HepG2 (cell line): ENCODE results near the gene CYCS. TPM values are rescaled to one million over a fixed set of nuclear protein-coding genes. Genes with fewer than 3 reads are reported as not detected.
A peak's percentile ranks its signal among the peaks of the same experiment; 100 is the strongest.

Experiments used
- ATAC-seq: fragments of 200-7000 bp; cut with Tn5 transposase; 3 replicates; pipeline ENCODE4 v1.9.1; 2020; ENCODE audit warnings: mild to moderate bottlenecking, moderate library complexity
- BruUV-seq: library from RNA; stranded (reverse); fragments of 400-500 nt; replicated peaks from 2 replicates; lab custom pipeline; 2021; lab: Mats Ljungman, UMichigan
- CTCF ChIA-PET: fragments of 300-600 bp; formaldehyde crosslinking; extraction: SDS; loops from one replicate; lab custom pipeline; 2021; ENCODE audit warnings: low total read pairs, inconsistent platforms, low intra/inter-chr PET ratio; lab: Yijun Ruan, JAX
- POLR2A ChIA-PET: fragments of 350-600 bp; sonication (Branson Sonifier 250); formaldehyde crosslinking; loops from one replicate; lab custom pipeline; 2020; ENCODE audit warnings: antibody characterized with exemption, inconsistent platforms; lab: Yijun Ruan, JAX
- DNase-seq: peaks from one replicate; pipeline ENCODE4 v3.0.0-alpha.2; 2015; ENCODE audit warnings: low spot score
- FAIRE-seq: peaks from 3 replicates; lab custom pipeline; 2011; peaks lifted over from hg19 to GRCh38; lab: Jason Lieb, UNC
- H2AFZ ChIP-seq: one replicate; pipeline ENCODE4 v1.6.1; 2011; ENCODE audit warnings: low read length, inconsistent platforms
- H3K27ac ChIP-seq: fragments of 300-600 bp; 3 replicates; pipeline ENCODE4 v1.8.0; 2011; ENCODE audit warnings: mixed run types, mild to moderate bottlenecking, mixed read lengths, low read length, inconsistent platforms; ENCODE audit not compliant: insufficient read depth; ENCODE audit errors: extremely low read length
- H3K27me3 ChIP-seq, 2 experiments: fragments of 200-600 bp in 1 of 2; 2 replicates in 1 of 2; 3 replicates in 1 of 2; pipeline versions ENCODE4 v1.6.0 to v1.8.0; 2011; ENCODE audit warnings: low read length in 2 of 2, mild to moderate bottlenecking in 2 of 2, moderate library complexity in 2 of 2, inconsistent platforms in 1 of 2; ENCODE audit not compliant: insufficient read depth in 2 of 2, control insufficient read depth in 1 of 2
- H3K36me3 ChIP-seq, 2 experiments: fragments of 200-600 bp in 1 of 2; replicated peaks in 1 of 2; 2 replicates in 1 of 2; 3 replicates in 1 of 2; pipeline versions ENCODE4 v1.5.1 to v1.8.0; 2011; ENCODE audit warnings: low read length in 2 of 2, inconsistent platforms in 1 of 2; ENCODE audit not compliant: insufficient read depth in 2 of 2, control insufficient read depth in 1 of 2
- H3K4me1 ChIP-seq: 2 replicates; pipeline ENCODE4 v1.5.1; 2012; ENCODE audit warnings: low read length, inconsistent platforms; ENCODE audit not compliant: insufficient read depth
- H3K4me2 ChIP-seq: 2 replicates; pipeline ENCODE4 v1.6.0; 2011; ENCODE audit warnings: low read depth, low read length, inconsistent platforms
- H3K4me3 ChIP-seq, 3 experiments: fragments of 200-600 bp in 1 of 3; sonication (generic), shearing (Covaris generic) in 1 of 3; replicated peaks in 1 of 3; 2 replicates each; pipeline ENCODE4 v1.5.1; 2011 to 2016; ENCODE audit warnings: low read length in 3 of 3, inconsistent platforms in 2 of 3, low read depth in 2 of 3, mild to moderate bottlenecking in 2 of 3, control low read depth in 1 of 3, mixed read lengths in 1 of 3; ENCODE audit not compliant: insufficient read depth in 1 of 3
- H3K79me2 ChIP-seq: one replicate; pipeline ENCODE4 v1.6.1; 2011; ENCODE audit warnings: low read length, inconsistent platforms; ENCODE audit not compliant: insufficient read depth
- H3K9ac ChIP-seq: 2 replicates; pipeline ENCODE4 v1.6.0; 2011; ENCODE audit warnings: mild to moderate bottlenecking, low read depth, low read length, inconsistent platforms; ENCODE audit not compliant: insufficient read depth
- H3K9me3 ChIP-seq: 2 replicates; pipeline ENCODE4 v1.5.1; 2012; ENCODE audit warnings: mild to moderate bottlenecking, low read length
- H4K20me1 ChIP-seq: 2 replicates; pipeline ENCODE4 v1.6.0; 2011; ENCODE audit warnings: inconsistent platforms, mild to moderate bottlenecking, low read length, moderate library complexity; ENCODE audit not compliant: insufficient read depth
- ADNP ChIP-seq: sonication (generic); formaldehyde crosslinking; IDR thresholded peaks from 2 replicates; pipeline ENCODE4 v1.4.0; 2020; ENCODE audit warnings: missing genetic modification reagents
- DMAP1 ChIP-seq: IDR thresholded peaks from 2 replicates; pipeline ENCODE4 v1.6.1; 2016
- EP300 ChIP-seq, 3 experiments: sonication (generic) in 1 of 3; formaldehyde crosslinking in 1 of 3; IDR thresholded peaks; 2 replicates each; pipeline versions ENCODE4 v1.5.1 to v1.6.1; 2011 to 2020; ENCODE audit warnings: low read depth in 2 of 3, low read length in 2 of 3, borderline replicate concordance in 1 of 3, improper control_type of control experiment in 1 of 3, mild to moderate bottlenecking in 1 of 3, missing genetic modification reagents in 1 of 3, moderate library complexity in 1 of 3
- HNRNPUL1 ChIP-seq: fragments of 200-400 bp; formaldehyde crosslinking; IDR thresholded peaks from 2 replicates; pipeline ENCODE4 v1.6.1; 2017; ENCODE audit warnings: low read depth, mild to moderate bottlenecking, low read length, moderate library complexity
- KLF6 ChIP-seq: IDR thresholded peaks from 2 replicates; pipeline ENCODE4 v1.8.0; 2016; ENCODE audit warnings: missing biosample characterization, missing genetic modification reagents
- KLF9 ChIP-seq: IDR thresholded peaks from 2 replicates; pipeline ENCODE4 v1.6.1; 2016; ENCODE audit warnings: low read depth
- ZBTB20 ChIP-seq: sonication (generic); formaldehyde crosslinking; IDR thresholded peaks from 2 replicates; pipeline ENCODE4 v1.8.1; 2023; ENCODE audit warnings: missing genetic modification reagents, low read depth, mild to moderate bottlenecking, borderline replicate concordance
- ZNF207 ChIP-seq: fragments of 450-650 bp; IDR thresholded peaks from 2 replicates; pipeline ENCODE4 v1.6.1; 2016; ENCODE audit warnings: antibody characterized with exemption, borderline replicate concordance
- ZNF414 ChIP-seq: sonication (generic); formaldehyde crosslinking; IDR thresholded peaks from 2 replicates; pipeline ENCODE4 v1.5.0; 2020; ENCODE audit warnings: missing genetic modification reagents
- ZNF644 ChIP-seq: IDR thresholded peaks from 2 replicates; pipeline ENCODE4 v1.6.1; 2016; ENCODE audit warnings: low read depth
- ZNF652 ChIP-seq: IDR thresholded peaks from 2 replicates; pipeline ENCODE4 v1.6.1; 2016; ENCODE audit warnings: low read depth, borderline replicate concordance
- ZSCAN12 ChIP-seq: sonication (generic); formaldehyde crosslinking; IDR thresholded peaks from 2 replicates; pipeline ENCODE4 v1.9.0; 2021; ENCODE audit warnings: mild to moderate bottlenecking, missing genetic modification reagents
- WGBS: methylation state at CpG from one replicate; pipeline ENCODE4 v1.1.6; 2017; ENCODE audit warnings: low lambda C conversion rate; 5-methylcytosine and 5-hydroxymethylcytosine counted together
- in situ Hi-C: cut with HindIII; loops from 2 replicates; pipeline ENCODE4 v1.10.0; 2017; ENCODE audit warnings: low pct_unique_long_range_greater_than_20kb; ENCODE audit not compliant: extremely low pct_ligation_motif_present
- intact Hi-C: fragments of 100-400 bp; cut with micrococcal nuclease; formaldehyde crosslinking; loops from one replicate; pipeline ENCODE4 v1.10.0; 2022; ENCODE audit not compliant: unreplicated experiment
- polyA plus RNA-seq, 8 experiments: library from polyadenylated mRNA; depleted of rRNA in 3 of 8; stranded (reverse) in 7 of 8; unstranded in 1 of 8; fragments of >200 nt; fragmentation: Illumina TruSeq in 4 of 8; extraction: Trizol in 4 of 8; gene quantifications; 2 replicates each; pipeline versions ENCODE4 v1.2.1 to v1.2.3, GENCODE V29; 2011 to 2016; ENCODE audit warnings: low read depth in 4 of 8, missing spikeins in 1 of 8, mixed read lengths in 1 of 8; ENCODE audit not compliant: insufficient read depth in 1 of 8
- total RNA-seq, 5 experiments: library from RNA; depleted of rRNA; stranded (reverse); fragments of >200 nt; fragmentation: Illumina TruSeq; extraction: Trizol; gene quantifications; 2 replicates each; pipeline ENCODE4 v1.2.3, GENCODE V29; 2016; ENCODE audit warnings: low read depth in 1 of 5
- TF ChIP-seq, protein P1 (sequence below): sonication (generic); formaldehyde crosslinking; IDR thresholded peaks from 2 replicates; pipeline ENCODE4 v1.5.1; 2020; ENCODE audit warnings: mild to moderate bottlenecking, missing genetic modification reagents
- TF ChIP-seq, protein P2 (sequence below), 2 experiments: sonication (generic) in 1 of 2; formaldehyde crosslinking in 1 of 2; IDR thresholded peaks; 2 replicates each; pipeline versions ENCODE4 v1.4.0 to v1.6.1; 2016 to 2020; ENCODE audit warnings: borderline replicate concordance in 1 of 2, low read depth in 1 of 2, mild to moderate bottlenecking in 1 of 2, missing genetic modification reagents in 1 of 2

The CYCS gene
- total and polyA plus RNA-seq, 2 of the 13 experiments (the other 11 are each of a cell fraction or from before 2014, with no cell fraction given): 35.9 to 202 TPM

DNA sequence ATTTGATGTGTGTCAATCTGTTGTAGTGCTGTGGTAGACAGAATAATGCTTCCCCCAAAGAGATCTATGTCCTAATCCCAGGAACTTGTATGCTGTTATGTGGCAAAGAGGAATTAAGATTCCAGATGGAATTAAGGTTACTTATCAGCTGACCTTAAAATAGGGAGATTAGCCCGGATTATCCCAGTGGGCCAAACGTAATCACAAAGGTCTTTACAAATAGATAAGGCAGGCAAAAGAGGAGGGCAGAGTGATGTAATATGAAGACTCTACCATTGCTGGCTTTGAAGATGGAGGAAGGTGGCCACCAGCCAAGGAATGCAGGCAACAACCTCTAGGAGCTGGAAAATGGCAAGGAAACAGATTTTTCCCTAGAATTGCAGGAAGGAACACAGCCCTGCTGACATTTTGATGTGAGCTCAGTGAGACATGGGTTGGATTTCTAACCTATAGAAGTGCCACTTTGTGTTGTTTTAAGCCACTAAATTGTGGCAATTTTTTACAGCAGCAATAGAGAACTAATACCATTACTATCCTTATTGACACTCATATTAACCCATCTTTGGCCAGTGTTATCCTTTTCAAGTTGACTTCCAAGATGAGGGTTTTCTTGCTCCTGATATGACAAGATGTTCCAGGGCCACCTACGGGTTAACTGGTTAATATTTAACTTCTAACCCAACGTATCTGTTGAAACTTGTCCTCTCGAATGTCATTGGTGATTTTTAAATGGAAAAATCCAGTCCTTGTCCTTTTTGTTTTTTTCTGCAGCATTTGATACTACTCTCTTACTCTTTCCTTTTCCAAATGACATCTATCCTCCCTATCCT, 29.3 kb downstream of the CYCS start:
- peak; percentile 33 for DNase-seq
- H3K4me1 ChIP-seq: peaks cover 44% of the 10 kb centered on the region
- no peaks in the 10 kb centered on the region for H3K79me2 ChIP-seq
- H3K27me3 ChIP-seq: no peaks in the 10 kb centered on the region
- peak overlapping the region in 2 of 3 experiments; percentile 24 to 38; a peak in 3 of 6 replicates for H3K4me3 ChIP-seq
- 2% methylated on average over 5 of the region's 5 CpGs for WGBS
- BruUV-seq: no TSS peak
- peak overlapping the region; percentile 64 for H2AFZ ChIP-seq
- no peaks in the 10 kb centered on the region for H4K20me1 ChIP-seq
- H3K27ac ChIP-seq: no peak overlapping the region
- ATAC-seq: no peak
- H3K4me2 ChIP-seq: peak overlapping the region; percentile 67
- in situ Hi-C loops: loop anchor here (10.0 kb wide), 1 partner anchor 201 kb away; no protein-coding TSS in a partner anchor
- no peaks in the 10 kb centered on the region for H3K9me3 ChIP-seq
- no peaks in the 10 kb centered on the region for H3K36me3 ChIP-seq
- POLR2A ChIA-PET: interaction anchor here (1.0 kb wide), 1 partner anchor 30 kb away, joined by 3 read pairs; the partner anchor contains the start of gene CYCS
- CTCF ChIA-PET: interaction anchor here (1.2 kb wide), 1 partner anchor 283 kb away, joined by 3 read pairs; no protein-coding TSS in a partner anchor
- intact Hi-C loops: loop anchor here (2.0 kb wide), 1 partner anchor 201 kb away; no protein-coding TSS in a partner anchor
- no peak for FAIRE-seq
- H3K9ac ChIP-seq: no peak overlapping the region
- TF ChIP-seq KLF6 (CRISPR knock-in tag) (0 out of 2 replicates have a peak, but pooled peaks have one; percentile 36), ADNP (CRISPR knock-in tag) (no peak), ZNF652 (peak; percentile 94), ZSCAN12 (no peak), ZNF414 (CRISPR knock-in tag) (no peak), EP300 (IDR thresholded peaks at IDR 0.05; ENCODE audit: low read depth in 2 of 2, low read length in 2 of 2) (0 out of 4 replicates have a peak, but pooled peaks of 1 of the 2 experiments have one; percentile 20), EP300 (CRISPR knock-in tag; IDR thresholded peaks at IDR 0.05; ENCODE audit: borderline replicate concordance) (no peak; the same call in 1 of the 2 replicates), KLF9 (CRISPR knock-in tag) (no peak), DMAP1 (CRISPR knock-in tag) (no peak), ZNF207 (no peak), HNRNPUL1 (peak; percentile 75; the same call in 1 of the 2 replicates), ZNF644 (CRISPR knock-in tag) (0 out of 2 replicates have a peak, but pooled peaks have one; percentile 10), ZBTB20 (CRISPR knock-in tag) (no peak)
- TF ChIP-seq, protein P1, sequence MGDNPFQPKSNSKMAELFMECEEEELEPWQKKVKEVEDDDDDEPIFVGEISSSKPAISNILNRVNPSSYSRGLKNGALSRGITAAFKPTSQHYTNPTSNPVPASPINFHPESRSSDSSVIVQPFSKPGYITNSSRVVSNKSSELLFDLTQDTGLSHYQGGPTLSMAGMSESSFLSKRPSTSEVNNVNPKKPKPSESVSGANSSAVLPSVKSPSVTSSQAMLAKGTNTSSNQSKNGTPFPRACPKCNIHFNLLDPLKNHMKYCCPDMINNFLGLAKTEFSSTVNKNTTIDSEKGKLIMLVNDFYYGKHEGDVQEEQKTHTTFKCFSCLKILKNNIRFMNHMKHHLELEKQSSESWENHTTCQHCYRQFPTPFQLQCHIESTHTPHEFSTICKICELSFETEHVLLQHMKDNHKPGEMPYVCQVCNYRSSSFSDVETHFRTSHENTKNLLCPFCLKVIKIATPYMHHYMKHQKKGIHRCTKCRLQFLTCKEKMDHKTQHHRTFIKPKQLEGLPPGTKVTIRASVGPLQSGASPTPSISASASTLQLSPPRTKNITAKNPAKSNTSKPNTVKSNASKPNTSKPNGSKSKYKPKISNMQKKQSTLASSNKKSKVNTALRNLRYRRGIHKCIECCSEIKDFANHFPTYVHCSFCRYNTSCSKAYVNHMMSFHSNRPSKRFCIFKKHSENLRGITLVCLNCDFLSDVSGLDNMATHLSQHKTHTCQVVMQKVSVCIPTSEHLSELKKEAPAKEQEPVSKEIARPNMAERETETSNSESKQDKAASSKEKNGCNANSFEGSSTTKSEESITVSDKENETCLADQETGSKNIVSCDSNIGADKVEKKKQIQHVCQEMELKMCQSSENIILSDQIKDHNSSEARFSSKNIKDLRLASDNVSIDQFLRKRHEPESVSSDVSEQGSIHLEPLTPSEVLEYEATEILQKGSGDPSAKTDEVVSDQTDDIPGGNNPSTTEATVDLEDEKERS (CRISPR knock-in tag): peak; percentile 58; the same call in 1 of the 2 replicates
- TF ChIP-seq, protein P2, sequence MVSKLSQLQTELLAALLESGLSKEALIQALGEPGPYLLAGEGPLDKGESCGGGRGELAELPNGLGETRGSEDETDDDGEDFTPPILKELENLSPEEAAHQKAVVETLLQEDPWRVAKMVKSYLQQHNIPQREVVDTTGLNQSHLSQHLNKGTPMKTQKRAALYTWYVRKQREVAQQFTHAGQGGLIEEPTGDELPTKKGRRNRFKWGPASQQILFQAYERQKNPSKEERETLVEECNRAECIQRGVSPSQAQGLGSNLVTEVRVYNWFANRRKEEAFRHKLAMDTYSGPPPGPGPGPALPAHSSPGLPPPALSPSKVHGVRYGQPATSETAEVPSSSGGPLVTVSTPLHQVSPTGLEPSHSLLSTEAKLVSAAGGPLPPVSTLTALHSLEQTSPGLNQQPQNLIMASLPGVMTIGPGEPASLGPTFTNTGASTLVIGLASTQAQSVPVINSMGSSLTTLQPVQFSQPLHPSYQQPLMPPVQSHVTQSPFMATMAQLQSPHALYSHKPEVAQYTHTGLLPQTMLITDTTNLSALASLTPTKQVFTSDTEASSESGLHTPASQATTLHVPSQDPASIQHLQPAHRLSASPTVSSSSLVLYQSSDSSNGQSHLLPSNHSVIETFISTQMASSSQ (IDR thresholded peaks at IDR 0.05; ENCODE audit: low read depth): peak; percentile 89
- TF ChIP-seq, protein P2 (CRISPR knock-in tag; IDR thresholded peaks at IDR 0.05; ENCODE audit: borderline replicate concordance): peak; percentile 89; the same call in 1 of the 2 replicates
